ES-I3 (cell line): ENCODE results near the gene TMEM132D.

ENCODE experiments used
- H3K36me3 ChIP-seq: 2 replicates; pipeline ENCODE4 v1.6.1; 2013; ENCODE audit warnings: mild to moderate bottlenecking, low read length, control low read depth, moderate library complexity; ENCODE audit not compliant: insufficient read depth
- H3K4me1 ChIP-seq: 2 replicates; pipeline ENCODE4 v1.6.1; 2013; ENCODE audit warnings: mild to moderate bottlenecking, control low read depth, low read length; ENCODE audit not compliant: insufficient read depth
- H3K9ac ChIP-seq: 2 replicates; pipeline ENCODE4 v1.6.1; 2013; ENCODE audit warnings: low read depth, mild to moderate bottlenecking, low read length, moderate library complexity
- H3K9me3 ChIP-seq: 2 replicates; pipeline ENCODE4 v1.6.1; 2013; ENCODE audit warnings: mild to moderate bottlenecking, low read length, moderate library complexity; ENCODE audit not compliant: control insufficient read depth, insufficient read depth

TMEM132D gene

GRCh38 chr12:129665414-129665813, 238.4 kb downstream of the TMEM132D start:
- Histone ChIP-seq H3K9ac (no peak overlapping the region), H3K4me1 (0 out of 2 replicates have a peak, but pooled peaks cover 3% of the 10 kb centered on the region), H3K9me3 (0 out of 2 replicates have a peak, but pooled peaks cover 4% of the 10 kb centered on the region), H3K36me3 (no peaks in the 10 kb centered on the region)

GRCh38 chr12:129662234-129662633, 241.6 kb downstream of the TMEM132D start:
- H3K9me3 ChIP-seq = no peaks in the 10 kb centered on the region
- H3K9ac ChIP-seq = no peak overlapping the region
- peaks cover 14% of the 10 kb centered on the region for H3K4me1 ChIP-seq
- no peaks in the 10 kb centered on the region for H3K36me3 ChIP-seq

GRCh38 chr12:129660946-129661345, 242.9 kb downstream of the TMEM132D start:
- no peaks in the 10 kb centered on the region for H3K36me3 ChIP-seq
- peaks cover 17% of the 10 kb centered on the region for H3K4me1 ChIP-seq
- H3K9ac ChIP-seq = no peak overlapping the region
- H3K9me3 ChIP-seq = no peaks in the 10 kb centered on the region

GRCh38 chr12:129659961-129660622, 243.7 kb downstream of the TMEM132D start:
- peaks cover 17% of the 10 kb centered on the region for H3K4me1 ChIP-seq
- no peaks in the 10 kb centered on the region for H3K9me3 ChIP-seq
- H3K36me3 ChIP-seq = no peaks in the 10 kb centered on the region
- H3K9ac ChIP-seq = no peak overlapping the region

GRCh38 chr12:129657179-129657578, 246.6 kb downstream of the TMEM132D start:
- no peaks in the 10 kb centered on the region for H3K36me3 ChIP-seq
- peaks cover 6% of the 10 kb centered on the region; the same call in 1 of the 2 replicates for H3K9me3 ChIP-seq
- peaks cover 17% of the 10 kb centered on the region for H3K4me1 ChIP-seq
- no peak overlapping the region for H3K9ac ChIP-seq

GRCh38 chr12:129651951-129652350, 251.9 kb downstream of the TMEM132D start:
- H3K4me1 ChIP-seq = peaks cover under 1% of the 10 kb centered on the region; the same call in 1 of the 2 replicates
- H3K9me3 ChIP-seq = peaks cover 16% of the 10 kb centered on the region

GRCh38 chr12:129641926-129642325, 261.9 kb downstream of the TMEM132D start:
- no peak overlapping the region for H3K9ac ChIP-seq
- no peaks in the 10 kb centered on the region for H3K9me3 ChIP-seq
- H3K4me1 ChIP-seq = no peaks in the 10 kb centered on the region
- H3K36me3 ChIP-seq = no peaks in the 10 kb centered on the region; the same call in 1 of the 2 replicates

More at GRCh38 chr12:129651951-129652350, 251.9 kb downstream of the TMEM132D start:
- Histone ChIP-seq H3K9ac (no peak overlapping the region), H3K36me3 (no peaks in the 10 kb centered on the region)

GRCh38 chr12:129635021-129635685, 268.7 kb downstream of the TMEM132D start:
- H3K36me3 ChIP-seq = no peaks in the 10 kb centered on the region
- peaks cover 34% of the 10 kb centered on the region for H3K4me1 ChIP-seq
- no peak overlapping the region; the same call in 1 of the 2 replicates for H3K9ac ChIP-seq

GRCh38 chr12:129631316-129631715, 272.5 kb downstream of the TMEM132D start:
- Histone ChIP-seq H3K36me3 (no peaks in the 10 kb centered on the region), H3K9ac (no peak overlapping the region), H3K9me3 (no peaks in the 10 kb centered on the region; the same call in 1 of the 2 replicates), H3K4me1 (peaks cover 37% of the 10 kb centered on the region)

More at GRCh38 chr12:129635021-129635685, 268.7 kb downstream of the TMEM132D start:
- no peaks in the 10 kb centered on the region; the same call in 1 of the 2 replicates for H3K9me3 ChIP-seq

GRCh38 chr12:129629901-129630300, 273.9 kb downstream of the TMEM132D start:
- Histone ChIP-seq H3K9me3 (no peaks in the 10 kb centered on the region), H3K4me1 (peaks cover 29% of the 10 kb centered on the region), H3K9ac (no peak overlapping the region), H3K36me3 (no peaks in the 10 kb centered on the region)

- no peaks in the 10 kb centered on the region for H3K36me3 ChIP-seq
- no peak overlapping the region for H3K9ac ChIP-seq
- no peaks in the 10 kb centered on the region for H3K4me1 ChIP-seq
Observed at GRCh38 chr12:129622566-129622965, 281.3 kb downstream of the TMEM132D start.

GRCh38 chr12:129619271-129619670, 284.6 kb downstream of the TMEM132D start:
- Histone ChIP-seq H3K9ac (no peak overlapping the region), H3K9me3 (peaks cover 2% of the 10 kb centered on the region; the same call in 1 of the 2 replicates), H3K36me3 (no peaks in the 10 kb centered on the region), H3K4me1 (no peaks in the 10 kb centered on the region)

More at GRCh38 chr12:129622566-129622965, 281.3 kb downstream of the TMEM132D start:
- no peaks in the 10 kb centered on the region; the same call in 1 of the 2 replicates for H3K9me3 ChIP-seq

GRCh38 chr12:129617849-129618248, 286.0 kb downstream of the TMEM132D start:
- Histone ChIP-seq H3K36me3 (no peaks in the 10 kb centered on the region), H3K4me1 (no peaks in the 10 kb centered on the region), H3K9me3 (peaks cover 2% of the 10 kb centered on the region; the same call in 1 of the 2 replicates), H3K9ac (no peak overlapping the region)

GRCh38 chr12:129615001-129615400, 288.8 kb downstream of the TMEM132D start:
- Histone ChIP-seq H3K4me1 (peaks cover 9% of the 10 kb centered on the region), H3K9me3 (peaks cover 2% of the 10 kb centered on the region; the same call in 1 of the 2 replicates), H3K9ac (no peak overlapping the region), H3K36me3 (no peaks in the 10 kb centered on the region; the same call in 1 of the 2 replicates)
